Erythroblast (primary cell): ENCODE results near the gene TSFM.

Source experiments
- DNase-seq, 2 experiments: peaks; one replicate each; lab custom pipeline; 2025; lab: John Stamatoyannopoulos, UW
- GATA1 ChIP-seq: IDR thresholded peaks from 2 replicates; pipeline ENCODE4 v1.6.1; 2011; ENCODE audit warnings: low read depth, mild to moderate bottlenecking, control low read depth, low read length, moderate library complexity
- POLR2A ChIP-seq: IDR thresholded peaks from 2 replicates; pipeline ENCODE4 v1.6.1; 2011; ENCODE audit warnings: mild to moderate bottlenecking, low read length

Gene TSFM

GRCh38 chr12:57838594-57839302, 56.2 kb downstream of the TSFM start:
- peak in 1 of 2 experiments; percentile 19 for DNase-seq
- TF ChIP-seq GATA1 (no peak), POLR2A (no peak)

GRCh38 chr12:57839996-57840395, 57.4 kb downstream of the TSFM start:
- DNase-seq = no peak
- TF ChIP-seq POLR2A (no peak), GATA1 (no peak)

- no peak for TF ChIP-seq POLR2A
- no peak for TF ChIP-seq GATA1
- peak; percentile 56 to 65 for DNase-seq
These were observed 58.1 kb downstream of the TSFM start for GRCh38 chr12:57840726-57841125.

GRCh38 chr12:57841445-57841844, 58.9 kb downstream of the TSFM start:
- no peak for TF ChIP-seq POLR2A
- DNase-seq = no peak

- no peak for DNase-seq
- no peak for TF ChIP-seq GATA1
- no peak for TF ChIP-seq POLR2A
These were observed 60.0 kb downstream of the TSFM start for GRCh38 chr12:57842342-57843294.

GRCh38 chr12:57844709-57845477, 62.3 kb downstream of the TSFM start:
- DNase-seq = peak; percentile 56 to 60
- TF ChIP-seq POLR2A (no peak), GATA1 (no peak)

- TF ChIP-seq POLR2A = no peak
- TF ChIP-seq GATA1 = no peak
- DNase-seq = peak; percentile 65 to 76
These were observed 63.1 kb downstream of the TSFM start for GRCh38 chr12:57845478-57846284.

- TF ChIP-seq POLR2A (no peak), GATA1 (no peak)
- no peak for DNase-seq
These were observed 63.6 kb downstream of the TSFM start for GRCh38 chr12:57846285-57846576.

- DNase-seq = peak; percentile 93 to 96
These were observed 64.2 kb downstream of the TSFM start, which contains the start of gene CTDSP2 for GRCh38 chr12:57846577-57847319. CTDSP2 (minus strand) TSS chr12:57846729; CDS start chr12:57846435, 294 bp downstream.

More at GRCh38 chr12:57846577-57847319, 64.2 kb downstream of the TSFM start, which contains the start of gene CTDSP2:
- no peak for TF ChIP-seq GATA1
- TF ChIP-seq POLR2A = no peak
